WTC11 (cell line): Measurements from ENCODE around the gene SLC5A2. TPM values are rescaled to one million over a fixed set of nuclear protein-coding genes. Genes with fewer than 3 reads are reported as not detected.

Experiments used
- ATF6 ChIP-seq: sonication (generic); formaldehyde crosslinking; IDR thresholded peaks from 2 replicates; pipeline ENCODE4 v1.8.1; 2023; ENCODE audit warnings: mild to moderate bottlenecking, missing genetic modification reagents
- CREM ChIP-seq: sonication (generic); formaldehyde crosslinking; IDR thresholded peaks from 2 replicates; pipeline ENCODE4 v1.8.1; 2022; ENCODE audit warnings: mild to moderate bottlenecking, missing genetic modification reagents, moderate library complexity
- CTCF ChIP-seq: fragments of 200-600 bp; IDR thresholded peaks from 2 replicates; pipeline ENCODE4 v1.8.0; 2022; ENCODE audit warnings: antibody characterized with exemption
- ELF4 ChIP-seq: sonication (generic); formaldehyde crosslinking; IDR thresholded peaks from 2 replicates; pipeline ENCODE4 v1.8.1; 2022; ENCODE audit warnings: low read depth, mild to moderate bottlenecking, moderate library complexity, missing genetic modification reagents
- FOXJ3 ChIP-seq: sonication (generic); formaldehyde crosslinking; IDR thresholded peaks from 2 replicates; pipeline ENCODE4 v1.9.0; 2021; ENCODE audit warnings: missing genetic modification reagents, mild to moderate bottlenecking, borderline replicate concordance
- GABPB1 ChIP-seq: sonication (generic); formaldehyde crosslinking; IDR thresholded peaks from 2 replicates; pipeline ENCODE4 v1.8.1; 2023; ENCODE audit warnings: mild to moderate bottlenecking, missing genetic modification reagents
- GRHL2 ChIP-seq: fragments of 250-450 bp; sonication (Bioruptor Pico); IDR thresholded peaks from 2 replicates; pipeline ENCODE4 v1.8.0; 2022; ENCODE audit warnings: mild to moderate bottlenecking, moderate library complexity; ENCODE audit not compliant: insufficient replicate concordance, severe bottlenecking
- IRF1 ChIP-seq: sonication (generic); formaldehyde crosslinking; IDR thresholded peaks from 2 replicates; pipeline ENCODE4 v1.8.0; 2023; ENCODE audit warnings: missing genetic modification reagents
- JAZF1 ChIP-seq: fragments of 250-450 bp; sonication (Bioruptor Pico); IDR thresholded peaks from 2 replicates; pipeline ENCODE4 v1.9.0; 2021; ENCODE audit warnings: moderate library complexity, mild to moderate bottlenecking, inconsistent platforms
- MYBL2 ChIP-seq: sonication (generic); formaldehyde crosslinking; IDR thresholded peaks from 2 replicates; pipeline ENCODE4 v1.8.1; 2023; ENCODE audit warnings: mild to moderate bottlenecking, moderate library complexity, missing genetic modification reagents
- NFYB ChIP-seq: sonication (generic); formaldehyde crosslinking; conservative IDR thresholded peaks from 2 replicates; pipeline ENCODE4 v1.8.0; 2022; ENCODE audit warnings: low read depth, missing genetic modification reagents
- OVOL2 ChIP-seq: fragments of 250-450 bp; sonication (Bioruptor Pico); IDR thresholded peaks from 2 replicates; pipeline ENCODE4 v1.9.0; 2021; ENCODE audit warnings: mild to moderate bottlenecking, borderline replicate concordance
- PREB ChIP-seq: sonication (generic); formaldehyde crosslinking; IDR thresholded peaks from 2 replicates; pipeline ENCODE4 v1.8.1; 2022; ENCODE audit warnings: mild to moderate bottlenecking, missing genetic modification reagents, moderate library complexity, borderline replicate concordance
- PRRX2 ChIP-seq: fragments of 250-450 bp; sonication (Bioruptor Pico); IDR thresholded peaks from 2 replicates; pipeline ENCODE4 v1.8.0; 2021; ENCODE audit warnings: mild to moderate bottlenecking
- RORB ChIP-seq: fragments of 250-450 bp; sonication (Bioruptor Pico); IDR thresholded peaks from 2 replicates; pipeline ENCODE4 v1.9.0; 2021; ENCODE audit warnings: mild to moderate bottlenecking
- STAT6 ChIP-seq: sonication (generic); formaldehyde crosslinking; conservative IDR thresholded peaks from 2 replicates; pipeline ENCODE4 v1.8.1; 2023; ENCODE audit warnings: mild to moderate bottlenecking, low read depth, missing genetic modification reagents, moderate library complexity
- USF2 ChIP-seq: sonication (generic); formaldehyde crosslinking; IDR thresholded peaks from 2 replicates; pipeline ENCODE4 v1.8.1; 2023; ENCODE audit warnings: mild to moderate bottlenecking, missing genetic modification reagents, moderate library complexity
- ZNF121 ChIP-seq: sonication (generic); formaldehyde crosslinking; IDR thresholded peaks from 2 replicates; pipeline ENCODE4 v1.8.0; 2023; ENCODE audit warnings: missing genetic modification reagents
- ZNF281 ChIP-seq: sonication (generic); formaldehyde crosslinking; IDR thresholded peaks from 2 replicates; pipeline ENCODE4 v1.8.0; 2023; ENCODE audit warnings: mild to moderate bottlenecking, missing genetic modification reagents
- ZNF317 ChIP-seq: sonication (generic); formaldehyde crosslinking; IDR thresholded peaks from 2 replicates; pipeline ENCODE4 v1.8.1; 2023; ENCODE audit warnings: low read depth, mild to moderate bottlenecking, moderate library complexity, missing genetic modification reagents, borderline replicate concordance
- ZNF416 ChIP-seq: fragments of 250-450 bp; sonication (Bioruptor Pico); IDR thresholded peaks from 2 replicates; pipeline ENCODE4 v1.9.0; 2021; ENCODE audit warnings: mild to moderate bottlenecking, inconsistent platforms
- total RNA-seq: library from RNA; stranded (reverse); gene quantifications from 3 replicates; pipeline ENCODE4 v1.2.3, GENCODE V29; 2021
- TF ChIP-seq, protein P1 (sequence below): sonication (generic); formaldehyde crosslinking; IDR thresholded peaks from 2 replicates; pipeline ENCODE4 v1.8.0; 2022; ENCODE audit warnings: mild to moderate bottlenecking, missing genetic modification reagents
- TF ChIP-seq, protein P2 (sequence below): sonication (generic); formaldehyde crosslinking; IDR thresholded peaks from 2 replicates; pipeline ENCODE4 v1.8.1; 2023; ENCODE audit warnings: mild to moderate bottlenecking, missing genetic modification reagents, moderate library complexity
- TF ChIP-seq, protein P3 (sequence below): sonication (generic); formaldehyde crosslinking; IDR thresholded peaks from 2 replicates; pipeline ENCODE4 v1.8.1; 2022; ENCODE audit warnings: missing genetic modification reagents, borderline replicate concordance

SLC5A2 gene
- total RNA-seq, 1 experiment from 2014 or later: 0.83 TPM

DNA sequence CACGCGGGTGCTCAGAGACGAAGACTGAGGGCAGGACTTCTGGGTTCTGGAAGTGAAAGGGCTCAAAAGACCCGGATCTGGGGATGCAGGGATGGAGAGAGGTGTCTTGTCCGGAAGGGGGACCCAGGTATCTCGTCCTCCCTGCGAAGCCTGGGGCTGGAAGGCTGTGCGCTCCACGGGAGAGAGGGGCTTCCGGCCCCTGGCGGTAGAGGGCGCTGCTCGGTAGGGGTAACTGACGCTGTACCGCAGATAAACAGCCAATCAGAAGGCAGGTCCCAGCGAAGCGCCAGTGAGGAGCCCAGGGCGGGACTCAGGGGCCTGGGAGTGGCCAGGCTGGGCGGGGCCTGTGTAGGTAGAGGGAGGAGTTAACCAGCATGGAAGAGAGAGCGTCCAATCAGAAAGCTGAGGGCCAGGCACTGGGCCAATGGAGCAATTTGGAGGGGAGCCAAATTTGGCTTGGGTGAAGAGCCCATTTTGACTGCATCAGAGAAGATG, 10.2 kb upstream of the SLC5A2 start (continued):
- no peak for TF ChIP-seq MYBL2 (CRISPR knock-in tag)
- TF ChIP-seq GRHL2: no peak
- TF ChIP-seq ELF4: no peak
- peak; percentile 90 for TF ChIP-seq CTCF
- TF ChIP-seq, protein P1, sequence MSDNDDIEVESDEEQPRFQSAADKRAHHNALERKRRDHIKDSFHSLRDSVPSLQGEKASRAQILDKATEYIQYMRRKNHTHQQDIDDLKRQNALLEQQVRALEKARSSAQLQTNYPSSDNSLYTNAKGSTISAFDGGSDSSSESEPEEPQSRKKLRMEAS (CRISPR knock-in tag): 0 out of 2 replicates have a peak, but pooled peaks have one; percentile 37
- no peak for TF ChIP-seq IRF1 (CRISPR knock-in tag)
- no peak for TF ChIP-seq ZNF416 (CRISPR knock-in tag)
- TF ChIP-seq ATF6: no peak
- no peak for TF ChIP-seq USF2 (CRISPR knock-in tag)
- no peak for TF ChIP-seq ZNF281 (CRISPR knock-in tag)
- TF ChIP-seq JAZF1: no peak
- no peak for TF ChIP-seq FOXJ3 (CRISPR knock-in tag)
- TF ChIP-seq, protein P2, sequence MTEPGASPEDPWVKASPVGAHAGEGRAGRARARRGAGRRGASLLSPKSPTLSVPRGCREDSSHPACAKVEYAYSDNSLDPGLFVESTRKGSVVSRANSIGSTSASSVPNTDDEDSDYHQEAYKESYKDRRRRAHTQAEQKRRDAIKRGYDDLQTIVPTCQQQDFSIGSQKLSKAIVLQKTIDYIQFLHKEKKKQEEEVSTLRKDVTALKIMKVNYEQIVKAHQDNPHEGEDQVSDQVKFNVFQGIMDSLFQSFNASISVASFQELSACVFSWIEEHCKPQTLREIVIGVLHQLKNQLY (CRISPR knock-in tag): no peak
- no peak for TF ChIP-seq GABPB1 (CRISPR knock-in tag)
- TF ChIP-seq, protein P3, sequence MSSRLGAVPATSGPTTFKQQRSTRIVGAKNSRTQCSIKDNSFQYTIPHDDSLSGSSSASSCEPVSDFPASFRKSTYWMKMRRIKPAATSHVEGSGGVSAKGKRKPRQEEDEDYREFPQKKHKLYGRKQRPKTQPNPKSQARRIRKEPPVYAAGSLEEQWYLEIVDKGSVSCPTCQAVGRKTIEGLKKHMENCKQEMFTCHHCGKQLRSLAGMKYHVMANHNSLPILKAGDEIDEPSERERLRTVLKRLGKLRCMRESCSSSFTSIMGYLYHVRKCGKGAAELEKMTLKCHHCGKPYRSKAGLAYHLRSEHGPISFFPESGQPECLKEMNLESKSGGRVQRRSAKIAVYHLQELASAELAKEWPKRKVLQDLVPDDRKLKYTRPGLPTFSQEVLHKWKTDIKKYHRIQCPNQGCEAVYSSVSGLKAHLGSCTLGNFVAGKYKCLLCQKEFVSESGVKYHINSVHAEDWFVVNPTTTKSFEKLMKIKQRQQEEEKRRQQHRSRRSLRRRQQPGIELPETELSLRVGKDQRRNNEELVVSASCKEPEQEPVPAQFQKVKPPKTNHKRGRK (CRISPR knock-in tag): no peak
- no peak for TF ChIP-seq OVOL2 (CRISPR knock-in tag)
- peak; percentile 69 for TF ChIP-seq NFYB (CRISPR knock-in tag)
- TF ChIP-seq PRRX2: no peak
- no peak for TF ChIP-seq STAT6 (CRISPR knock-in tag)
- TF ChIP-seq RORB (CRISPR knock-in tag): no peak
- no peak for TF ChIP-seq ZNF317 (CRISPR knock-in tag)
- no peak for TF ChIP-seq PREB (CRISPR knock-in tag)
- no peak for TF ChIP-seq ZNF121 (CRISPR knock-in tag)
- TF ChIP-seq CREM (CRISPR knock-in tag): no peak
